Gastroesophageal sphincter (tissue), 4 donors: Measurements from ENCODE around the gene SLC38A3. TPM values are rescaled to one million over a fixed set of nuclear protein-coding genes. Genes with fewer than 3 reads are reported as not detected.

ENCODE experiments used
- small RNA-seq, 4 donors: library from RNA; depleted of rRNA; stranded (forward); fragments of <200 nt; gene quantifications; one replicate each; pipeline ENCODE3, GENCODE V24; 2016
- total RNA-seq, 4 donors: library from RNA; depleted of rRNA; stranded (reverse); fragments of >200 nt; gene quantifications; one replicate each; pipeline ENCODE4 v1.1.0, GENCODE V29; 2016

The SLC38A3 gene
- total RNA-seq, 4 donors from 2014 or later: 0.35 TPM; not detected in 2

Small RNA genes within 50 kb of the gene (small RNA-seq; reads per million reads assigned to genes)
- 0 reads per million in 4 donors for gene MIR566
- gene MIR5787: 0 to 0.27 (median 0) reads per million in 4 donors

Other genes with a start within 250 kb of the SLC38A3 start
- 100 to 1,000 TPM in 3 of 4 donors, 10 to 100 TPM in 1; 85.7 to 228 (median 136) TPM for gene RBM5, start 116.4 kb upstream of the SLC38A3 start, total RNA-seq
- gene SEMA3F, start 49.9 kb upstream of the SLC38A3 start, total RNA-seq: 10 to 100 TPM in 3 of 4 donors, 1 to 10 TPM in 1; 6.7 to 33.5 (median 16.3) TPM
- not detected for gene GNAT1, start 13.7 kb upstream of the SLC38A3 start, total RNA-seq
- gene GNAI2, start 30.9 kb downstream of the SLC38A3 start, total RNA-seq: 100 to 1,000 TPM; 172 to 262 (median 222) TPM
- gene SEMA3B, start 63.9 kb downstream of the SLC38A3 start, total RNA-seq: 10 to 100 TPM; 29.1 to 54.9 (median 44.2) TPM
- not detected for gene LSMEM2, start 73.8 kb downstream of the SLC38A3 start, total RNA-seq
- gene IFRD2, start 87.2 kb downstream of the SLC38A3 start, total RNA-seq: 10 to 100 TPM; 37.3 to 85.4 (median 64.9) TPM
- gene HYAL3, start 94.1 kb downstream of the SLC38A3 start, total RNA-seq: 1 to 10 TPM; 2.4 to 8.8 (median 4.0) TPM
- 10 to 100 TPM in 1 of 4 donors, 1 to 10 TPM in 3; 4.2 to 12.3 (median 7.9) TPM for gene NAA80, start 94.1 kb downstream of the SLC38A3 start, total RNA-seq
- 10 to 100 TPM in 2 of 4 donors, 1 to 10 TPM in 2; 4.8 to 12.3 (median 7.9) TPM for gene HYAL1, start 98.3 kb downstream of the SLC38A3 start, total RNA-seq
- gene HYAL2, start 117.5 kb downstream of the SLC38A3 start, total RNA-seq: 10 to 100 TPM; 37.2 to 87.0 (median 74.8) TPM
- 10 to 100 TPM; 23.8 to 36.2 (median 31.3) TPM for gene TUSC2, start 123.0 kb downstream of the SLC38A3 start, total RNA-seq
- gene RASSF1, start 135.6 kb downstream of the SLC38A3 start, total RNA-seq: 10 to 100 TPM; 24.5 to 40.3 (median 26.9) TPM
- gene ZMYND10, start 140.5 kb downstream of the SLC38A3 start, total RNA-seq: under 1 TPM in 1 of 4 donors, not detected in 3; 0.54 TPM
- 10 to 100 TPM; 14.0 to 26.6 (median 19.5) TPM for gene NPRL2, start 145.5 kb downstream of the SLC38A3 start, total RNA-seq
- 10 to 100 TPM in 1 of 4 donors, 1 to 10 TPM in 3; 4.7 to 10.9 (median 9.0) TPM for gene CYB561D2, start 145.6 kb downstream of the SLC38A3 start, total RNA-seq
- 10 to 100 TPM; 41.1 to 66.2 (median 55.7) TPM for gene TMEM115, start 154.2 kb downstream of the SLC38A3 start, total RNA-seq